H9 (cell line): ENCODE results near the gene CAVIN1. TPM values are rescaled to one million over a fixed set of nuclear protein-coding genes. Genes with fewer than 3 reads are reported as not detected.
"Not testable (repeated sequence)": the region's sequence is repeated elsewhere in the genome, so short reads cannot be mapped to it uniquely, and the experiment has no call there.

Experiments used
- DNase-seq: peaks from one replicate; pipeline ENCODE4 v3.0.0-alpha.2; 2017
- H2AFZ ChIP-seq: one replicate; pipeline ENCODE4 v1.6.1; 2013; ENCODE audit warnings: mild to moderate bottlenecking, low read length, control low read depth, moderate library complexity
- H2AK5ac ChIP-seq: 2 replicates; pipeline ENCODE4 v1.6.1; 2013; ENCODE audit warnings: low read length, control low read depth, mixed read lengths; ENCODE audit not compliant: insufficient read length
- H2BK120ac ChIP-seq: one replicate; pipeline ENCODE4 v1.6.1; 2013; ENCODE audit warnings: low read depth, mild to moderate bottlenecking, low read length, control low read depth, inconsistent platforms; ENCODE audit not compliant: poor library complexity, severe bottlenecking
- H2BK12ac ChIP-seq: 2 replicates; pipeline ENCODE4 v1.6.1; 2013; ENCODE audit warnings: low read length, control low read depth, mixed read lengths, low read depth; ENCODE audit not compliant: insufficient read length
- H2BK15ac ChIP-seq: 2 replicates; pipeline ENCODE4 v1.6.1; 2013; ENCODE audit warnings: low read depth, low read length, control low read depth
- H2BK20ac ChIP-seq: one replicate; pipeline ENCODE4 v1.6.1; 2013; ENCODE audit warnings: low read depth, mild to moderate bottlenecking, low read length, control low read depth, inconsistent platforms; ENCODE audit not compliant: poor library complexity, severe bottlenecking
- H2BK5ac ChIP-seq: 2 replicates; pipeline ENCODE4 v1.6.1; 2013; ENCODE audit warnings: low read length, control low read depth, mixed read lengths; ENCODE audit not compliant: insufficient read length
- H3K14ac ChIP-seq: 2 replicates; pipeline ENCODE4 v1.6.1; 2013; ENCODE audit warnings: low read length, control low read depth; ENCODE audit not compliant: insufficient read depth
- H3K18ac ChIP-seq: 2 replicates; pipeline ENCODE4 v1.6.1; 2013; ENCODE audit warnings: low read depth, mild to moderate bottlenecking, mixed read lengths, low read length, control low read depth; ENCODE audit not compliant: insufficient read length
- H3K23ac ChIP-seq: 2 replicates; pipeline ENCODE4 v1.6.1; 2013; ENCODE audit warnings: low read length, control low read depth, mixed read lengths, low read depth; ENCODE audit not compliant: insufficient read length
- H3K23me2 ChIP-seq: 2 replicates; pipeline ENCODE4 v1.6.1; 2013; ENCODE audit warnings: low read depth, mild to moderate bottlenecking, mixed read lengths, low read length, control low read depth; ENCODE audit not compliant: insufficient read length, poor library complexity, severe bottlenecking
- H3K27ac ChIP-seq: 2 replicates; pipeline ENCODE4 v1.5.1; 2013; ENCODE audit warnings: low read length, control low read depth, mixed read lengths, low read depth; ENCODE audit not compliant: insufficient read length
- H3K27me3 ChIP-seq: 2 replicates; pipeline ENCODE4 v1.6.1; 2013; ENCODE audit warnings: low read length, control low read depth, inconsistent platforms; ENCODE audit not compliant: insufficient read depth
- H3K4ac ChIP-seq: 2 replicates; pipeline ENCODE4 v1.6.1; 2013; ENCODE audit warnings: low read depth, mild to moderate bottlenecking, control low read depth, inconsistent platforms, low read length, moderate library complexity
- H3K4me1 ChIP-seq: 2 replicates; pipeline ENCODE4 v1.6.1; 2013; ENCODE audit warnings: low read length, control low read depth, inconsistent platforms; ENCODE audit not compliant: insufficient read depth
- H3K4me2 ChIP-seq: 2 replicates; pipeline ENCODE4 v1.6.1; 2013; ENCODE audit warnings: low read length, control low read depth, mixed read lengths; ENCODE audit not compliant: insufficient read length, insufficient read depth
- H3K56ac ChIP-seq: 2 replicates; pipeline ENCODE4 v1.6.1; 2013; ENCODE audit warnings: low read depth, mild to moderate bottlenecking, mixed read lengths, low read length, control low read depth; ENCODE audit not compliant: insufficient read length
- H3K79me1 ChIP-seq: 2 replicates; pipeline ENCODE4 v1.6.1; 2013; ENCODE audit warnings: low read depth, mild to moderate bottlenecking, moderate library complexity, low read length, control low read depth, inconsistent platforms; ENCODE audit not compliant: insufficient read depth, poor library complexity, severe bottlenecking
- H3K79me2 ChIP-seq: 2 replicates; pipeline ENCODE4 v1.6.1; 2013; ENCODE audit warnings: low read length, control low read depth, inconsistent platforms; ENCODE audit not compliant: insufficient read depth
- H3K9ac ChIP-seq: 2 replicates; pipeline ENCODE4 v1.6.1; 2013; ENCODE audit warnings: low read length, control low read depth, mixed read lengths; ENCODE audit not compliant: insufficient read length; ENCODE audit errors: extremely low read depth
- H3K9me3 ChIP-seq: one replicate; pipeline ENCODE4 v1.6.1; 2013; ENCODE audit warnings: low read depth, low read length, inconsistent platforms; ENCODE audit not compliant: control insufficient read depth
- H3T11ph ChIP-seq: one replicate; pipeline ENCODE4 v1.6.1; 2013; ENCODE audit warnings: mild to moderate bottlenecking, low read length, control low read depth, inconsistent platforms
- H4K20me1 ChIP-seq: one replicate; pipeline ENCODE4 v1.6.1; 2013; ENCODE audit not compliant: control insufficient read depth, insufficient read length, insufficient read depth
- H4K5ac ChIP-seq: 2 replicates; pipeline ENCODE4 v1.6.1; 2013; ENCODE audit warnings: low read depth, mild to moderate bottlenecking, mixed read lengths, low read length, control low read depth; ENCODE audit not compliant: insufficient read length
- H4K8ac ChIP-seq: replicated peaks from 2 replicates; pipeline ENCODE4 v1.6.1; 2013; ENCODE audit warnings: low read length, control low read depth, mixed read lengths, low read depth; ENCODE audit not compliant: insufficient read length
- H4K91ac ChIP-seq: 2 replicates; pipeline ENCODE4 v1.6.1; 2013; ENCODE audit warnings: low read depth, mild to moderate bottlenecking, moderate library complexity, mixed read lengths, low read length, control low read depth; ENCODE audit not compliant: insufficient read length
- H3K27ac Mint-ChIP-seq, 3 experiments: 2 replicates in 2 of 3; 3 replicates in 1 of 3; pipeline ENCODE4 v1.8.0; 2020 to 2021; ENCODE audit warnings: mixed read lengths in 3 of 3, mild to moderate bottlenecking in 1 of 3, moderate library complexity in 1 of 3
- H3K27me3 Mint-ChIP-seq: 2 replicates; pipeline ENCODE4 v1.8.0; 2021; ENCODE audit warnings: low read depth, mild to moderate bottlenecking, moderate library complexity, mixed read lengths
- H3K36me3 Mint-ChIP-seq, 3 experiments: 2 replicates in 2 of 3; 3 replicates in 1 of 3; pipeline ENCODE4 v1.8.0; 2020 to 2021; ENCODE audit warnings: low read depth in 3 of 3, mixed read lengths in 3 of 3; ENCODE audit not compliant: insufficient read depth in 1 of 3
- H3K4me1 Mint-ChIP-seq, 2 experiments: 2 replicates each; pipeline ENCODE4 v1.8.0; 2020; ENCODE audit warnings: mixed read lengths in 2 of 2
- H3K4me3 Mint-ChIP-seq, 2 experiments: 2 replicates in 1 of 2; 3 replicates in 1 of 2; pipeline ENCODE4 v1.8.0; 2020 to 2021; ENCODE audit warnings: mild to moderate bottlenecking in 2 of 2, mixed read lengths in 2 of 2, moderate library complexity in 1 of 2
- H3K9me3 Mint-ChIP-seq, 2 experiments: 2 replicates in 1 of 2; 3 replicates in 1 of 2; pipeline ENCODE4 v1.8.0; 2020; ENCODE audit warnings: mild to moderate bottlenecking in 2 of 2, mixed read lengths in 2 of 2, moderate library complexity in 1 of 2
- WGBS: extraction: QIAGEN DNeasy Blood & Tissue Kit; methylation state at CpG from one replicate; pipeline ENCODE4 v1.1.7; 2013; ENCODE audit warnings: missing lambda C conversion rate, low lambda C conversion rate, mixed read lengths; ENCODE audit not compliant: insufficient read length; ENCODE audit errors: extremely low coverage; 5-methylcytosine and 5-hydroxymethylcytosine counted together
- total RNA-seq: library from RNA; stranded (reverse); gene quantifications from 2 replicates; pipeline ENCODE4 v1.2.1, GENCODE V29; 2021
- TF ChIP-seq, protein P1 (sequence below): fragments of 200-600 bp; sonication (generic); conservative IDR thresholded peaks from 3 replicates; pipeline ENCODE4 v1.8.0; 2021; ENCODE audit warnings: antibody characterized with exemption, mild to moderate bottlenecking

The CAVIN1 gene
- total RNA-seq, 1 experiment from 2014 or later: 65.2 TPM

GRCh38 chr17:42456223-42457106 is 33.4 kb upstream of the CAVIN1 start:
- Histone ChIP-seq H3K23me2 (peaks cover 8% of the 10 kb centered on the region), H2BK20ac (no peak overlapping the region), H3K79me1 (no peaks in the 10 kb centered on the region), H2BK120ac (no peak overlapping the region), H4K20me1 (no peaks in the 10 kb centered on the region), H2AFZ (no peak overlapping the region), H2AK5ac (no peak overlapping the region), H4K5ac (no peak overlapping the region), H3K79me2 (no peaks in the 10 kb centered on the region), H3K56ac (no peak overlapping the region), H2BK5ac (no peak overlapping the region), H3K27me3 (no peaks in the 10 kb centered on the region), H3K4me1 (no peaks in the 10 kb centered on the region), H3K4me2 (no peak overlapping the region), H3K27ac (no peak overlapping the region), H2BK12ac (no peak overlapping the region), H3K4ac (no peak overlapping the region), H3K18ac (no peak overlapping the region), H2BK15ac (no peak overlapping the region), H3K14ac (no peak overlapping the region), H3K9me3 (no peaks in the 10 kb centered on the region), H4K91ac (no peak overlapping the region), H4K8ac (no peak overlapping the region), H3K23ac (no peak overlapping the region), H3K9ac (no peak overlapping the region), H3T11ph (no peak overlapping the region)
- no peak overlapping the region for H3K4me3 Mint-ChIP-seq
- no peaks in the 10 kb centered on the region for H3K9me3 Mint-ChIP-seq
- H3K27me3 Mint-ChIP-seq: no peaks in the 10 kb centered on the region
- WGBS: no CpG with 5 or more reads among the region's 5 CpGs
- no peak for DNase-seq
- H3K4me1 Mint-ChIP-seq: peaks cover 25 to 34% of the 10 kb centered on the region in 2 experiments
- H3K36me3 Mint-ChIP-seq: peaks cover 0 to 4% (median 3%) of the 10 kb centered on the region in 3 experiments; a peak in 6 of 7 replicates
- TF ChIP-seq, protein P1, sequence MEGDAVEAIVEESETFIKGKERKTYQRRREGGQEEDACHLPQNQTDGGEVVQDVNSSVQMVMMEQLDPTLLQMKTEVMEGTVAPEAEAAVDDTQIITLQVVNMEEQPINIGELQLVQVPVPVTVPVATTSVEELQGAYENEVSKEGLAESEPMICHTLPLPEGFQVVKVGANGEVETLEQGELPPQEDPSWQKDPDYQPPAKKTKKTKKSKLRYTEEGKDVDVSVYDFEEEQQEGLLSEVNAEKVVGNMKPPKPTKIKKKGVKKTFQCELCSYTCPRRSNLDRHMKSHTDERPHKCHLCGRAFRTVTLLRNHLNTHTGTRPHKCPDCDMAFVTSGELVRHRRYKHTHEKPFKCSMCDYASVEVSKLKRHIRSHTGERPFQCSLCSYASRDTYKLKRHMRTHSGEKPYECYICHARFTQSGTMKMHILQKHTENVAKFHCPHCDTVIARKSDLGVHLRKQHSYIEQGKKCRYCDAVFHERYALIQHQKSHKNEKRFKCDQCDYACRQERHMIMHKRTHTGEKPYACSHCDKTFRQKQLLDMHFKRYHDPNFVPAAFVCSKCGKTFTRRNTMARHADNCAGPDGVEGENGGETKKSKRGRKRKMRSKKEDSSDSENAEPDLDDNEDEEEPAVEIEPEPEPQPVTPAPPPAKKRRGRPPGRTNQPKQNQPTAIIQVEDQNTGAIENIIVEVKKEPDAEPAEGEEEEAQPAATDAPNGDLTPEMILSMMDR: no peak
- H3K27ac Mint-ChIP-seq: peak overlapping the region in 1 of 3 experiments; percentile 27; a peak in 2 of 7 replicates

DNA sequence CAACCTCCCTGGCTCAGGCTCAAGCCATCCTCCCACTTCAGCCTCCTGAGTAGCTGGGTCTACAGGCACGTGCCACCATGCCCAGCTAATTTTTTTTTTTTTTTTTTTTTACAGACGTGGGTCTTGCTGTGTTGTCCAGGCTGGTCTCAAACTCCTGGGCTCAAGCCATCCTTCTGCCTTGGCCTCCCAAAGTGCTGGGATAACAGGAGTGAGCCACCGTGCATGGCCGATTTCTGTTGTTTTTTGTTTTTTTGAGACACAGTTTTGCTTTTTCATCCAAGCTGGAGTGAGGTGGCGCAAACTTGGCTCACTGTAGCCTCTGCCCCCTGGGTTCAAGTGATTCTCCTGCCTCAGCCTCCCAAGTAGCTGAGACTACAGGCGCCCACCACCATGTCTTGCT is 31.9 kb upstream of the CAVIN1 start:
- H2BK5ac ChIP-seq, H3K4ac ChIP-seq, H3K14ac ChIP-seq, H3K36me3 Mint-ChIP-seq, H3K79me2 ChIP-seq, H3K23me2 ChIP-seq, H3K27me3 Mint-ChIP-seq, H4K5ac ChIP-seq, H4K20me1 ChIP-seq, H2BK120ac ChIP-seq, H2BK12ac ChIP-seq, DNase-seq, H3K27me3 ChIP-seq, H2AK5ac ChIP-seq, H2BK20ac ChIP-seq, H3T11ph ChIP-seq, H2BK15ac ChIP-seq, H3K9me3 ChIP-seq, H3K27ac Mint-ChIP-seq, H3K9ac ChIP-seq, H3K18ac ChIP-seq, H2AFZ ChIP-seq, H3K4me2 ChIP-seq, H3K23ac ChIP-seq, H4K91ac ChIP-seq, H3K4me3 Mint-ChIP-seq, H3K27ac ChIP-seq, H4K8ac ChIP-seq, H3K56ac ChIP-seq, H3K4me1 ChIP-seq, H3K79me1 ChIP-seq, H3K9me3 Mint-ChIP-seq: not testable (repeated sequence)
- no CpG with 5 or more reads among the region's 6 CpGs for WGBS
- peaks cover 19 to 28% of the 10 kb centered on the region in 2 experiments for H3K4me1 Mint-ChIP-seq
